GM19238 (cell line): ENCODE results near the gene EEF1A2.

Experiments
- DNase-seq: peaks from one replicate; pipeline ENCODE4 v3.0.0; 2011; ENCODE audit warnings: low spot score; ENCODE audit not compliant: insufficient read length

Gene EEF1A2

GRCh38 chr20:63469713-63470101 lies 29.2 kb downstream of the EEF1A2 start:
- DNase-seq, result no peak

DNA sequence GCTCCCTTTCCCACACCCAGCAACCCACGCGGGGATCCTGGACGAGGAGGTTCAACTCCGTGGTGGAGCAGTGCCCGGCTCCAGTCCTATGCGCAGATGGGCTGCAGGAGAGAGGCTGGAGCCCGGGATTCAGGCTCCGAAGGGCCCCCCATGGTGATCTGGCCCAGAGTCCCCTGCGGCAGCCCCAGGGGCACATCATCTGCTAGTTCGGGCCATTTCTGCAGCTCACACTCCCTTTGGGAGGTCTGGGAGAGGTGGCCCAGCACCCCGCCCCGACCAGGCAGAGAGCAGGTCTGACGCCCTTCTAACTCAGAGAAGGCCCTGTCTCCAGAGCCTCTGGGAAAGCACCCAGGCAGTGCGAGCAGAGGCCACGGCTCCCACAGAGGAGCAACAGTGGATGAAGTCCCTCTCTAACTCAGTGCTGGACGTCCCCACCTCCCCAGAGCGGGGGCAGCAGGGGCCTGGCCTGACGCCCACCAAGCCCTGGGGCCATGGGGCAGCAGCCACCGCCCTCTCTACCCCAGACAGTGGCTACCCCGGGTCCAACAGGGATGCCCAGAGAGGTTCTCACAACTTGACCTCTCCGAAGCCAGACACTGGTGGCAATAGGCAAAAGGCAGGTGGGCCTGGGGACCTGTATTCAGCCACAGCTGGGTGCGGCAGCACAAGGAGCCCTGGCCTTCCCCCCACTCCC lies 29.7 kb downstream of the EEF1A2 start:
- no peak for DNase-seq

GRCh38 chr20:63468421-63468820 lies 30.5 kb downstream of the EEF1A2 start:
- DNase-seq, result no peak

GRCh38 chr20:63467294-63468083 lies 31.4 kb downstream of the EEF1A2 start:
- no peak for DNase-seq

DNA sequence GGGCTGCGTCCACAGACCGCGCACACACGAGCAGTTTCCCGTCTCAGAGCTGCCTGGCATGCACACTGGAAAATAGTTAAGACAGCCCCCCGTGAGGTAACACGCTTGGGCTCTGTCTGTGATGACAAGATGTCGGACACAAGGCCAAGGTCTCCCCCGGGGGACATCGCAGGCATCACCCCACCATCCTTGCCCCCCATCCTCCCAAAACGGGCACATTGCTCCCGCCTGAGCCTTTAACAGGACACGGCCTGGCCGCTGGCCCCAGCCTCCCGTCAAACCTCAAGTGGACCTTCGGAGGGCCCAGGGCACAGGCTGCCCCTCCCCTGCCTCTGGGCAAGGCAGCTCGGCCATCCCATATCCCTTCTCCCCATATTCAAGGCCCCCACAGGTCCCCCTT lies 32.0 kb downstream of the EEF1A2 start:
- DNase-seq, result no peak

GRCh38 chr20:63466250-63466825 lies 32.5 kb downstream of the EEF1A2 start:
- no peak for DNase-seq

GRCh38 chr20:63465380-63466249 lies 33.3 kb downstream of the EEF1A2 start:
- DNase-seq, result no peak

DNA sequence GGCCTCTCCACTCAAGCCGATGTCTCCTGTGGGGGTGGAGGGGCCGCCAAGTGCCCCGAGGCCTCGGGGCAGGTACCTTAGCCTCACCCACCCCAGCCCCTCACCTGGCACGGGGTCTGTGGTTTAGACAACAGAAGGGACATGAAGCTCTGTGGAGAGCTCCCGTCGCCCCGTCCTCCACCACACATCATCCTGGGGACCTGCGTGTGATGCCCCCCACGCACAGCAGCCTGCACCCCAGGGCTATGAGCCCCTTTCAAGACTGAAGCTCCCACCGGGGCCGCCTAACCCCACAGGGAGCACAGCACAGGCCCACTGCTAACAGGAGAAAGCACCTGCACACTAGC lies 34.6 kb downstream of the EEF1A2 start:
- no peak for DNase-seq

DNA sequence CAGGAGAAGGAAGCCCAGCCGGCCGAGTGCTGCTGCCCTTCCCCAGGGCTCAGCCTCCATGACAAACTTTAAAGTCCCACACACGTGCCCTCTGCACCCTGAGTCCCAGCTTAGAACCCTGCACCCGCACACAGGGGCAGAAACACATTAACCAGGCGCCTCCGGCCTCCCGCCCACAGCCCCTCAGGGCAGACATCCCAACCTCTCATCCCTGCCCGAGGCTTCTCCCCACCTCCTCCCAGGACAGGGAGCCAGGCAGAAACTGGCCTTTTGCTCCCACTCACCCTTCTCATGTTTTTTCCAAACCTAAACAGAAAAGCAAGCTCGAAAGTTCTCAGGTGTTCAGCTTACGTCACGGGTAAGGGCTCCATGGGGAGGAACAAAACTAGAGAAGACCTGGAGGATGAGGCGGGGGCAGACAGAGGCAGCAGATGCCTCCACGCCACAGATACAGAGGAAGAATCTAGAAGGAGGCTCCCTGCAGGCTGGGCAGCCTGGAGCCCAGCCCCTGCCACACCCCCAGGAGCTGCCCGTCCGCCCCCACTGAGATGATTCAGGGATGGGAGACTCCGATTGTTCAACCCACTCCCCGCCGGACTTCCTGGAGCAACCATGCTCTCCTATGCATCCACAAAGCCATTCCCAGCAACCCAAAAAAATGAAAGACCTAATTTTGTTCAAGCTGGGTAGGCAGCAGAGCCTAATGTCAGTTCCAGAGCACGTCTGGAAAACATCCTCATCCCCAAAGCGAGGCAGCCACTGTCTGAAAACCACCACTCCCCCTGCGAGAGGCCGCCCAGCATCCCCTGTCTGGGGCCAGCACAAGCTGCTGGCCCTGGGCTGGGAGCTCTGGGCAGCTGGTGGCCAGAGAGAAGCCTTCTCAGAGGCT lies 35.2 kb downstream of the EEF1A2 start:
- no peak for DNase-seq

GRCh38 chr20:63462244-63462643 lies 36.6 kb downstream of the EEF1A2 start:
- DNase-seq, result no peak

DNA sequence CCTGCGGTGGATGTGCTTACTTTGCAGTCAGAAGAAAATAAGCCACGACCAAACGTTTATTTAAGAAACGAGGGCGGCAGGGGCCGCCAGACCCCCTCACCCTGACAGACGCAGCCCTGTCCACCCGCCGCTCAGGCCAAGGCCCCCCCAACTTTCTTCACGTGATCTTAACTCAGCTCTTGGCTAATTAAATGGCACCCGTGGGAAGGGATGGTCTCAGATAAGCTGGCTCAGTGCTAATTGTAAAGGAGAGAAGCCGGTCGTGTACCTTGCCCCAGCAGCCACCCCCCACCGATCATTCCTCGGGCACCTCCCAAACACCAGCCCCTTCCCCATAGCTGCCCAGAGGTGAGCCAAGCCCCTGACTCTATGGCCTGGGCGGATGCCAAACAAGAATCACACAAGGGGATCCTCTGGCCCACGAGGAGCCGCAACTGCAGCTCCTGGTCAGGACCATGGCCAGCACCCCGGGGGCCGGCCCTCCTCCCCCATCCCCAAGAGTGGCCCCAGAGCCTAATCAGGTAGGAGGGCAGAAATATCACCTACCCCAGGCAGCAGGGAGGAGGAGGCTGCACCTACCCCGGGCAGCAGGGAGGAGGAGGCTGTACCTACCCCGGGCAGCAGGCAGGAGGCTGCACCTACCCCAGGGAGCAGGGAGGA lies 37.6 kb downstream of the EEF1A2 start:
- DNase-seq, result no peak

DNA sequence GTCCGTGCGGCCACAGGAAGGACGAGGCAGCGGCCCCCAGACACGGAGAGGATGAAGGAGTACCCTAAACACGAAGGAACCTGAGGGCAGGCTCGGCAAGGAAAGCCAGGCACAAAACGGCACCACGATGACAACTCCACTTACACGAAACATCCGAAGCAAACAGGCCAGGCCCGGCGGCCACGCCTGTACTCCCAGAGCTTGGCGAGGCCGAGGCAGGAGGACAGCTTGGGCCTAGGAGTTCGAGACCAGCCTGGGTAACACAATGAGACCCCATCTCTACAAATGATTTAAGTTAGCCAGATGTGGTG lies 39.9 kb downstream of the EEF1A2 start:
- DNase-seq, result no peak

GRCh38 chr20:63458170-63459069 lies 40.5 kb downstream of the EEF1A2 start:
- no peak for DNase-seq

GRCh38 chr20:63457737-63458136 lies 41.1 kb downstream of the EEF1A2 start:
- no peak for DNase-seq

- DNase-seq, result no peak
Observed at GRCh38 chr20:63456429-63457284, 42.2 kb downstream of the EEF1A2 start.

GRCh38 chr20:63455568-63455859 lies 43.4 kb downstream of the EEF1A2 start:
- no peak for DNase-seq

DNA sequence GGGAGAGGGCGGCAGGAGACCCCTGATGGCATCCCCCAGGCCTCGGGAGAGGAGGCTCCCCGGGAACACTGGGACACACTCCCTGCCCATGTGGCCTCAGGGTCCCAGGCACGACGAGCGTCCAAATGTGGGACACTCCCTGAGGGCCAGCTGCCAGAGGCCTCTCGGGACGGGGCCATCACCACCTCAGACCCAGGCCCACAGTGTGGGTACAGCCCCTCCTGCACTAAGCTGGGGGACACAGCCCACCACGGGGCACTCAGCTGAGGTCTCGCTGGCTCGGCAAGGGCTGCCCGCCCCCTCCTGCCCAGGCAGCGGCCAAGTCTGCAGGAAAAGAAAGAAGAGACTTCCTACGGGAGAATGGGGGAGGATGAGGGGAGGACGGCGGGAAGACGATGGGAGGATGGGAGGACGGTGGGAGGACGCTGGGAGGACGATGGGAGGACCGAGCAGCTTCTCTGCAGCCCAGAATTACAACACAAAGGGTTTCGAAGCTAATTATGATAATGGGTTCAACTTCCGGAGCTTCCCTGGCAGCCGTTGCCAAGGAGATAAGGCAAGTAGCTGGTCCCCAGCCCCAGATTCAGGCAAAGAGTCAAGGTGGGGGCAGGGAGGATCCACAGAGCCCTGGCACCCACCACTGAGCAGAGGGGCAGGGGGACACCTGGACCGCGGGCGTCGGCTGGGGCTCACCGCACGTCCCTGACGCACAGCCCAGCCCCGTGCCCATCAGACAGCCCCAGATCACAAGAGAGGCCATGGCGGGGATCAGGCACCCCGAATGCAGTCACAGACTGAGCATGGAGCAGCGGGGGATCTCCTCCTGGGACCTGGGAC lies 43.9 kb downstream of the EEF1A2 start:
- no peak for DNase-seq
